K562 (cell line): Measurements from ENCODE around the gene LAMTOR4. TPM values are rescaled to one million over a fixed set of nuclear protein-coding genes. Genes with fewer than 3 reads are reported as not detected.
A peak's percentile ranks its signal among the peaks of the same experiment; 100 is the strongest.

Experiments
- BRF1 ChIP-seq: IDR thresholded peaks from 3 replicates; pipeline ENCODE4 v1.6.1; 2011; ENCODE audit warnings: borderline replicate concordance, mild to moderate bottlenecking; ENCODE audit not compliant: insufficient read length; ENCODE audit errors: extremely low read depth
- CEBPG ChIP-seq, 3 experiments: fragments of 200-800 bp in 1 of 3; sonication (Bioruptor generic) in 1 of 3; sonication (generic) in 1 of 3; formaldehyde crosslinking in 1 of 3; IDR thresholded peaks in 2 of 3; conservative IDR thresholded peaks in 1 of 3; 2 replicates each; pipeline versions ENCODE4 v1.6.1 to v1.8.0; 2016 to 2022; ENCODE audit warnings: missing compliant biosample characterization in 2 of 3, missing genetic modification characterization in 2 of 3, mild to moderate bottlenecking in 1 of 3, missing genetic modification reagents in 1 of 3
- CHAMP1 ChIP-seq: fragments of 450-650 bp; IDR thresholded peaks from 2 replicates; pipeline ENCODE4 v1.6.1; 2016; ENCODE audit warnings: mild to moderate bottlenecking
- CREM ChIP-seq: IDR thresholded peaks from 2 replicates; pipeline ENCODE4 v1.6.1; 2014; ENCODE audit warnings: antibody characterized with exemption, low read depth
- DPF2 ChIP-seq: fragments of 450-650 bp; IDR thresholded peaks from 2 replicates; pipeline ENCODE4 v1.6.1; 2016
- FOXP4 ChIP-seq: sonication (generic); formaldehyde crosslinking; IDR thresholded peaks from 2 replicates; pipeline ENCODE4 v1.8.0; 2022; ENCODE audit warnings: mild to moderate bottlenecking, missing genetic modification reagents, borderline replicate concordance
- GABPB1 ChIP-seq: sonication (generic); formaldehyde crosslinking; IDR thresholded peaks from 2 replicates; pipeline ENCODE4 v1.8.0; 2022; ENCODE audit warnings: mild to moderate bottlenecking, missing genetic modification reagents
- GATA2 ChIP-seq: sonication (generic); formaldehyde crosslinking; IDR thresholded peaks from 2 replicates; pipeline ENCODE4 v1.4.0; 2020; ENCODE audit warnings: mild to moderate bottlenecking, missing genetic modification reagents
- HDGF ChIP-seq: fragments of 450-650 bp; IDR thresholded peaks from 2 replicates; pipeline ENCODE4 v1.6.1; 2016
- HSF4 ChIP-seq: fragments of 250-450 bp; sonication (Bioruptor Pico); IDR thresholded peaks from 2 replicates; pipeline ENCODE4 v2.1.2; 2022; ENCODE audit warnings: mild to moderate bottlenecking, moderate library complexity, borderline replicate concordance
- KAT2B ChIP-seq: IDR thresholded peaks from one replicate; pipeline ENCODE4 v1.6.1; 2012; ENCODE audit warnings: low read depth, mild to moderate bottlenecking, control low read depth, inconsistent platforms, low read length, moderate library complexity
- MCM7 ChIP-seq, 2 experiments: fragments of 450-650 bp; IDR thresholded peaks; 2 replicates each; pipeline ENCODE4 v1.6.1; 2016 to 2018
- NFIC ChIP-seq: fragments of 450-650 bp; IDR thresholded peaks from 2 replicates; pipeline ENCODE4 v1.6.1; 2017; ENCODE audit warnings: mild to moderate bottlenecking, inconsistent platforms
- NFXL1 ChIP-seq: fragments of 450-650 bp; formaldehyde crosslinking; IDR thresholded peaks from 2 replicates; pipeline ENCODE4 v1.4.0; 2021; ENCODE audit warnings: mild to moderate bottlenecking
- NR4A1 ChIP-seq, 2 experiments: fragments of 250-450 bp in 1 of 2; fragments of 450-650 bp in 1 of 2; sonication (Bioruptor Pico) in 1 of 2; IDR thresholded peaks; 2 replicates each; pipeline versions ENCODE4 v1.4.0 to v1.6.1; 2016 to 2020; ENCODE audit warnings: mild to moderate bottlenecking in 2 of 2, missing compliant biosample characterization in 1 of 2, missing genetic modification characterization in 1 of 2, moderate library complexity in 1 of 2
- SETDB1 ChIP-seq: IDR thresholded peaks from one replicate; pipeline ENCODE4 v1.6.1; 2012; ENCODE audit warnings: low read length, control low read depth, inconsistent platforms
- SIN3A ChIP-seq, 2 experiments: fragments of 150-350 bp in 1 of 2; IDR thresholded peaks; 2 replicates each; pipeline ENCODE4 v1.6.1; 2011 to 2016; ENCODE audit warnings: borderline replicate concordance in 2 of 2, low read depth in 2 of 2, low read length in 2 of 2, mild to moderate bottlenecking in 2 of 2, moderate library complexity in 2 of 2; ENCODE audit not compliant: control insufficient read depth in 1 of 2
- STAT5B ChIP-seq: fragments of 250-450 bp; sonication (Bioruptor Pico); IDR thresholded peaks from 2 replicates; pipeline ENCODE4 v1.8.0; 2021; ENCODE audit warnings: mild to moderate bottlenecking, inconsistent platforms
- U2AF2 ChIP-seq: fragments of 200-400 bp; formaldehyde crosslinking; optimal IDR thresholded peaks from 2 replicates; pipeline ENCODE3; 2017; ENCODE audit warnings: low read depth, mild to moderate bottlenecking, low read length
- ZBTB8A ChIP-seq: fragments of 450-650 bp; IDR thresholded peaks from 2 replicates; pipeline ENCODE4 v1.6.1; 2018; ENCODE audit warnings: mild to moderate bottlenecking, moderate library complexity; ENCODE audit not compliant: partially characterized antibody
- ZC3H11A ChIP-seq: IDR thresholded peaks from 2 replicates; pipeline ENCODE4 v1.6.1; 2012; ENCODE audit warnings: low read depth, low read length, improper control_type of control experiment
- polyA plus RNA-seq, 8 experiments: library from polyadenylated mRNA; depleted of rRNA in 4 of 8; stranded (reverse) in 5 of 8; unstranded in 3 of 8; fragments of >200 nt; fragmentation: Nextera tagmentation in 2 of 8; fragmentation: Illumina TruSeq in 1 of 8; extraction: Ambion mirVana in 2 of 8; extraction: Trizol in 1 of 8; gene quantifications; 2 replicates each; pipeline versions ENCODE4 v1.2.1 to v1.2.3, GENCODE V29; 2011 to 2014; ENCODE audit warnings: inconsistent platforms in 1 of 8, missing spikeins in 1 of 8
- total RNA-seq, 7 experiments: library from RNA; depleted of rRNA in 6 of 7; stranded (reverse); fragments of >200 nt in 6 of 7; fragmentation: Illumina TruSeq in 2 of 7; extraction: Trizol in 2 of 7; gene quantifications; 2 replicates each; pipeline versions ENCODE4 v1.2.1 to v1.2.3, GENCODE V29; 2011 to 2021; ENCODE audit warnings: low replicate concordance in 1 of 7
- TF ChIP-seq, protein P1 (sequence below): fragments of 450-650 bp; IDR thresholded peaks from 2 replicates; pipeline ENCODE4 v1.6.1; 2016; ENCODE audit warnings: missing biosample characterization, missing genetic modification characterization

Gene LAMTOR4
- total and polyA plus RNA-seq, 9 of the 15 experiments (the other 6 are each of a cell fraction or from before 2014, with no cell fraction given) = 79.6 to 314 (median 195) TPM

DNA sequence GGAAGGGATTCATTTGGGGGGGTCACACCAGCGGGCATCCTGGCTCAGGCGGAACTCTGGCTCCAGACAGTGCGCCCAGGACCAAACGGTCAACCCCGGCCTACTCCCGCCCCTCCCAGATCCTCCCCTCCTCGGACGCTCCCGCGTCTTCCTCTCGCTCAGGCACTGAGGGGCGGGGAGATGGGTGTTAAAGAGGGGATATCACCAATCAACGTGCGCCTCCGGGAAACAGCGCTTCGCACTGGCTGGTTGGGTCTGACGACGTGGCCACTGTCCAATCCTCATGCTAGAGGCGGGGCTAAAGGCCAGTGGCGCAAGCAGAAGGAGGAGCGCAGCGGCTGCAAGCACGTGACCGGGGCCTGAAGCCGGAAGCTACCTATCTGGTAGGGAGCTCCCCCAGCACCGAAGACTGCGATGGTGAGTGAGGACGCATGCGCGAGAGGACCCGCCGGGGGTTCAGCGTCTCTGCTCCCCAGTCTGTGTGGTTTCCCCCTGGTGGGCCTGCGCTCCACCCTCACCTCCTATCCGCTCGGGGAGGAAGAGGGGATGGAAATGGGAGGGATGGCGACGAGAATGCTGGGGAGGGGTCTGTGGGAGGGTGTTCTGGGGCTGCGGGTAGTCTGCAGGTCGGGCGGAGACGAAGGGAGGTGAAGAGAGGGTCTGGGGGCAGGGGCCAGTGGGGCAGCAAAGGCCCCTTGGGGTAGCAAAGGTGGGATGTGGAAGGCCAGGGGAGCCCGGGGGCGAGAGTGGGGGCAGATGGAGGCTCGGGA, at the start of gene LAMTOR4 (continued):
- no peak for TF ChIP-seq NR4A1 (CRISPR knock-in tag; IDR thresholded peaks at IDR 0.05)
- no peak for TF ChIP-seq NR4A1 (tag; IDR thresholded peaks at IDR 0.05)
- no peak for TF ChIP-seq NFXL1 (CRISPR knock-in tag)
- no peak; the same call in 1 of the 2 replicates for TF ChIP-seq NFIC
- TF ChIP-seq HDGF = 0 out of 2 replicates have a peak, but pooled peaks have one; percentile 8
- peak; percentile 16; the same call in 1 of the 2 replicates for TF ChIP-seq DPF2
- TF ChIP-seq U2AF2 = no peak
- TF ChIP-seq MCM7 (IDR thresholded peaks at IDR 0.05) = no peak
- no peak for TF ChIP-seq ZBTB8A
- no peak for TF ChIP-seq SETDB1
- no peak for TF ChIP-seq ZC3H11A
- no peak for TF ChIP-seq KAT2B
- peak; percentile 83 for TF ChIP-seq CEBPG (CRISPR knock-in tag; IDR thresholded peaks at IDR 0.05)
- TF ChIP-seq CEBPG (tag; conservative IDR thresholded peaks at IDR 0.05 in 1 of 2, IDR thresholded peaks at IDR 0.05 in 1 of 2) = peak in 1 of 2 experiments; percentile 76; a peak in 1 of 4 replicates
- TF ChIP-seq GATA2 (CRISPR knock-in tag) = no peak
- no peak for TF ChIP-seq HSF4 (CRISPR knock-in tag)
- TF ChIP-seq CHAMP1 = no peak
- TF ChIP-seq SIN3A (IDR thresholded peaks at IDR 0.05; ENCODE audit: borderline replicate concordance in 2 of 2, control insufficient read depth in 1 of 2, low read depth in 2 of 2, low read length in 2 of 2) = no peak; a peak in 1 of 4 replicates
- TF ChIP-seq, protein P1, sequence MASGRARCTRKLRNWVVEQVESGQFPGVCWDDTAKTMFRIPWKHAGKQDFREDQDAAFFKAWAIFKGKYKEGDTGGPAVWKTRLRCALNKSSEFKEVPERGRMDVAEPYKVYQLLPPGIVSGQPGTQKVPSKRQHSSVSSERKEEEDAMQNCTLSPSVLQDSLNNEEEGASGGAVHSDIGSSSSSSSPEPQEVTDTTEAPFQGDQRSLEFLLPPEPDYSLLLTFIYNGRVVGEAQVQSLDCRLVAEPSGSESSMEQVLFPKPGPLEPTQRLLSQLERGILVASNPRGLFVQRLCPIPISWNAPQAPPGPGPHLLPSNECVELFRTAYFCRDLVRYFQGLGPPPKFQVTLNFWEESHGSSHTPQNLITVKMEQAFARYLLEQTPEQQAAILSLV (tag) = no peak
- peak; percentile 80 for TF ChIP-seq GABPB1
- TF ChIP-seq CREM = peak; percentile 91
- no peak for TF ChIP-seq BRF1
- 0 out of 2 replicates have a peak, but pooled peaks have one; percentile 17 for TF ChIP-seq FOXP4 (CRISPR knock-in tag)
- no peak for TF ChIP-seq STAT5B (CRISPR knock-in tag)
